AG09319 (cell line): ENCODE measurements around the gene SERPINB6.

Source experiments
- DNase-seq: peaks from one replicate; pipeline ENCODE4 v3.0.0-alpha.2; 2010; ENCODE audit warnings: low read depth; ENCODE audit errors: extremely low read depth
- CTCF ChIP-seq: IDR thresholded peaks from 2 replicates; pipeline ENCODE4 v1.5.1; 2011; ENCODE audit warnings: low read depth, mild to moderate bottlenecking, inconsistent platforms, low read length, moderate library complexity

SERPINB6 gene

GRCh38 chr6:2970753-2971419 lies 481 bp downstream of the SERPINB6 start:
- no peak for TF ChIP-seq CTCF
- no peak for DNase-seq

- no peak for TF ChIP-seq CTCF
- DNase-seq, result no peak
Measured at GRCh38 chr6:2970034-2970685, 1.2 kb downstream of the SERPINB6 start.

GRCh38 chr6:2969549-2969948 lies 1.8 kb downstream of the SERPINB6 start:
- no peak for TF ChIP-seq CTCF
- no peak for DNase-seq

- no peak for DNase-seq
Measured at GRCh38 chr6:2968600-2969135, 2.7 kb downstream of the SERPINB6 start.

GRCh38 chr6:2967936-2968335 lies 3.4 kb downstream of the SERPINB6 start:
- no peak for DNase-seq
- no peak for TF ChIP-seq CTCF

More at GRCh38 chr6:2968600-2969135, 2.7 kb downstream of the SERPINB6 start:
- TF ChIP-seq CTCF, result no peak

- TF ChIP-seq CTCF, result no peak
- no peak for DNase-seq
Measured at GRCh38 chr6:2966347-2966746, 5.0 kb downstream of the SERPINB6 start.

GRCh38 chr6:2964793-2965505 lies 6.4 kb downstream of the SERPINB6 start:
- TF ChIP-seq CTCF, result no peak
- no peak for DNase-seq
